Activated naive CD8-positive, alpha-beta T cell treated with anti-CD3 and anti-CD28 coated beads for 36 hours (primary cell): ENCODE results near the gene ADAMTS14. TPM values are rescaled to one million over a fixed set of nuclear protein-coding genes. Genes with fewer than 3 reads are reported as not detected.

Experiments
- DNase-seq: peaks from one replicate; pipeline ENCODE4 v3.0.0; 2021
- H3K27ac Mint-ChIP-seq: one replicate; pipeline ENCODE4 v1.8.0; 2022; ENCODE audit warnings: mild to moderate bottlenecking, moderate library complexity, mixed read lengths
- H3K27me3 Mint-ChIP-seq: one replicate; pipeline ENCODE4 v1.8.0; 2022; ENCODE audit warnings: mild to moderate bottlenecking, mixed read lengths
- H3K36me3 Mint-ChIP-seq: one replicate; pipeline ENCODE4 v1.8.0; 2021; ENCODE audit warnings: mild to moderate bottlenecking, mixed read lengths
- H3K4me1 Mint-ChIP-seq: one replicate; pipeline ENCODE4 v1.8.0; 2021; ENCODE audit warnings: mixed read lengths
- H3K4me3 Mint-ChIP-seq: one replicate; pipeline ENCODE4 v1.8.0; 2022; ENCODE audit warnings: mild to moderate bottlenecking, moderate library complexity, mixed read lengths
- H3K9me3 Mint-ChIP-seq: one replicate; pipeline ENCODE4 v1.8.0; 2022; ENCODE audit warnings: mixed read lengths
- total RNA-seq, 2 experiments: library from RNA; stranded (reverse); gene quantifications; one replicate each; pipeline ENCODE4 v1.2.3, GENCODE V29; 2021

The ADAMTS14 gene
- total RNA-seq, 2 experiments from 2014 or later, result 0.06 to 0.10 TPM

GRCh38 chr10:70649526-70649925 is 22.8 kb upstream of the ADAMTS14 start:
- H3K9me3 Mint-ChIP-seq, result peaks cover 33% of the 10 kb centered on the region

GRCh38 chr10:70650104-70650503 is 22.2 kb upstream of the ADAMTS14 start:
- H3K4me1 Mint-ChIP-seq, result no peaks in the 10 kb centered on the region
- no peak overlapping the region for H3K27ac Mint-ChIP-seq
- no peaks in the 10 kb centered on the region for H3K27me3 Mint-ChIP-seq
- H3K4me3 Mint-ChIP-seq, result no peak overlapping the region
- no peak for DNase-seq
- peaks cover 33% of the 10 kb centered on the region for H3K9me3 Mint-ChIP-seq
- peaks cover 2% of the 10 kb centered on the region for H3K36me3 Mint-ChIP-seq

More at GRCh38 chr10:70649526-70649925, 22.8 kb upstream of the ADAMTS14 start:
- Mint-ChIP-seq H3K27ac (no peak overlapping the region), H3K36me3 (peaks cover 2% of the 10 kb centered on the region), H3K27me3 (no peaks in the 10 kb centered on the region), H3K4me3 (no peak overlapping the region), H3K4me1 (no peaks in the 10 kb centered on the region)
- no peak for DNase-seq

GRCh38 chr10:70650718-70651117 is 21.6 kb upstream of the ADAMTS14 start:
- no peak overlapping the region for H3K4me3 Mint-ChIP-seq
- H3K9me3 Mint-ChIP-seq, result peaks cover 33% of the 10 kb centered on the region
- H3K27ac Mint-ChIP-seq, result no peak overlapping the region
- no peak for DNase-seq
- H3K36me3 Mint-ChIP-seq, result peaks cover 2% of the 10 kb centered on the region
- no peaks in the 10 kb centered on the region for H3K27me3 Mint-ChIP-seq
- no peaks in the 10 kb centered on the region for H3K4me1 Mint-ChIP-seq

- H3K9me3 Mint-ChIP-seq, result peaks cover 33% of the 10 kb centered on the region
- no peak overlapping the region for H3K4me3 Mint-ChIP-seq
- H3K27me3 Mint-ChIP-seq, result no peaks in the 10 kb centered on the region
- no peak overlapping the region for H3K27ac Mint-ChIP-seq
- peaks cover 6% of the 10 kb centered on the region for H3K4me1 Mint-ChIP-seq
- DNase-seq, result no peak
- peaks cover 2% of the 10 kb centered on the region for H3K36me3 Mint-ChIP-seq
Measured at GRCh38 chr10:70651661-70652060, 20.6 kb upstream of the ADAMTS14 start.

- no peak for DNase-seq
- Mint-ChIP-seq H3K27me3 (no peaks in the 10 kb centered on the region), H3K4me3 (no peak overlapping the region), H3K36me3 (peaks cover 2% of the 10 kb centered on the region), H3K27ac (no peak overlapping the region), H3K9me3 (peaks cover 33% of the 10 kb centered on the region), H3K4me1 (peaks cover 14% of the 10 kb centered on the region)
Measured at GRCh38 chr10:70652761-70653657, 19.3 kb upstream of the ADAMTS14 start.

GRCh38 chr10:70655316-70655715 is 17.0 kb upstream of the ADAMTS14 start:
- Mint-ChIP-seq H3K27ac (no peak overlapping the region), H3K27me3 (no peaks in the 10 kb centered on the region), H3K4me3 (no peak overlapping the region), H3K9me3 (peaks cover 16% of the 10 kb centered on the region), H3K36me3 (no peaks in the 10 kb centered on the region), H3K4me1 (peaks cover 14% of the 10 kb centered on the region)
- DNase-seq, result no peak

- Mint-ChIP-seq H3K36me3 (no peaks in the 10 kb centered on the region), H3K4me3 (no peak overlapping the region), H3K9me3 (peaks cover 8% of the 10 kb centered on the region), H3K4me1 (peaks cover 14% of the 10 kb centered on the region), H3K27me3 (no peaks in the 10 kb centered on the region), H3K27ac (no peak overlapping the region)
- peak; percentile 67 for DNase-seq
Measured at GRCh38 chr10:70656489-70656888, 15.8 kb upstream of the ADAMTS14 start.

GRCh38 chr10:70657041-70657440 is 15.3 kb upstream of the ADAMTS14 start:
- Mint-ChIP-seq H3K4me3 (no peak overlapping the region), H3K27ac (no peak overlapping the region), H3K4me1 (peaks cover 14% of the 10 kb centered on the region), H3K9me3 (peaks cover 3% of the 10 kb centered on the region), H3K36me3 (no peaks in the 10 kb centered on the region), H3K27me3 (no peaks in the 10 kb centered on the region)
- no peak for DNase-seq

GRCh38 chr10:70658582-70659136 is 13.6 kb upstream of the ADAMTS14 start:
- H3K4me1 Mint-ChIP-seq, result peaks cover 14% of the 10 kb centered on the region

GRCh38 chr10:70659306-70659705 is 13.0 kb upstream of the ADAMTS14 start:
- Mint-ChIP-seq H3K4me1 (peaks cover 14% of the 10 kb centered on the region), H3K9me3 (no peaks in the 10 kb centered on the region), H3K27me3 (no peaks in the 10 kb centered on the region), H3K36me3 (no peaks in the 10 kb centered on the region), H3K27ac (no peak overlapping the region), H3K4me3 (no peak overlapping the region)
- no peak for DNase-seq

More at GRCh38 chr10:70658582-70659136, 13.6 kb upstream of the ADAMTS14 start:
- H3K36me3 Mint-ChIP-seq, result no peaks in the 10 kb centered on the region
- H3K27me3 Mint-ChIP-seq, result no peaks in the 10 kb centered on the region
- DNase-seq, result no peak
- no peak overlapping the region for H3K4me3 Mint-ChIP-seq
- H3K27ac Mint-ChIP-seq, result no peak overlapping the region
- H3K9me3 Mint-ChIP-seq, result no peaks in the 10 kb centered on the region

- no peaks in the 10 kb centered on the region for H3K27me3 Mint-ChIP-seq
- no peak overlapping the region for H3K27ac Mint-ChIP-seq
- no peaks in the 10 kb centered on the region for H3K36me3 Mint-ChIP-seq
- H3K4me1 Mint-ChIP-seq, result peaks cover 14% of the 10 kb centered on the region
- H3K4me3 Mint-ChIP-seq, result no peak overlapping the region
- no peaks in the 10 kb centered on the region for H3K9me3 Mint-ChIP-seq
- DNase-seq, result no peak
Measured at GRCh38 chr10:70660722-70661121, 11.6 kb upstream of the ADAMTS14 start.

GRCh38 chr10:70661623-70662361 is 10.5 kb upstream of the ADAMTS14 start:
- Mint-ChIP-seq H3K4me1 (peaks cover 7% of the 10 kb centered on the region), H3K4me3 (no peak overlapping the region), H3K36me3 (no peaks in the 10 kb centered on the region), H3K9me3 (no peaks in the 10 kb centered on the region), H3K27me3 (no peaks in the 10 kb centered on the region), H3K27ac (no peak overlapping the region)
- DNase-seq, result no peak

- H3K27me3 Mint-ChIP-seq, result no peaks in the 10 kb centered on the region
- H3K4me3 Mint-ChIP-seq, result no peak overlapping the region
- H3K27ac Mint-ChIP-seq, result no peak overlapping the region
- H3K9me3 Mint-ChIP-seq, result no peaks in the 10 kb centered on the region
- H3K36me3 Mint-ChIP-seq, result no peaks in the 10 kb centered on the region
- H3K4me1 Mint-ChIP-seq, result peaks cover 2% of the 10 kb centered on the region
- no peak for DNase-seq
Measured at GRCh38 chr10:70662362-70663220, 9.7 kb upstream of the ADAMTS14 start.
